NCI-H2227 (cell line): ENCODE measurements around the gene PCSK7.
"Not testable (repeated sequence)": the region's sequence is repeated elsewhere in the genome, so short reads cannot be mapped to it uniquely, and the experiment has no call there.

Experiments used
- DNase-seq: peaks from one replicate; lab custom pipeline; 2025; ENCODE audit not compliant: unreplicated experiment; lab: John Stamatoyannopoulos, UW

PCSK7 gene

GRCh38 chr11:117218133-117218915, 13.5 kb downstream of the PCSK7 start:
- DNase-seq = no peak

DNA sequence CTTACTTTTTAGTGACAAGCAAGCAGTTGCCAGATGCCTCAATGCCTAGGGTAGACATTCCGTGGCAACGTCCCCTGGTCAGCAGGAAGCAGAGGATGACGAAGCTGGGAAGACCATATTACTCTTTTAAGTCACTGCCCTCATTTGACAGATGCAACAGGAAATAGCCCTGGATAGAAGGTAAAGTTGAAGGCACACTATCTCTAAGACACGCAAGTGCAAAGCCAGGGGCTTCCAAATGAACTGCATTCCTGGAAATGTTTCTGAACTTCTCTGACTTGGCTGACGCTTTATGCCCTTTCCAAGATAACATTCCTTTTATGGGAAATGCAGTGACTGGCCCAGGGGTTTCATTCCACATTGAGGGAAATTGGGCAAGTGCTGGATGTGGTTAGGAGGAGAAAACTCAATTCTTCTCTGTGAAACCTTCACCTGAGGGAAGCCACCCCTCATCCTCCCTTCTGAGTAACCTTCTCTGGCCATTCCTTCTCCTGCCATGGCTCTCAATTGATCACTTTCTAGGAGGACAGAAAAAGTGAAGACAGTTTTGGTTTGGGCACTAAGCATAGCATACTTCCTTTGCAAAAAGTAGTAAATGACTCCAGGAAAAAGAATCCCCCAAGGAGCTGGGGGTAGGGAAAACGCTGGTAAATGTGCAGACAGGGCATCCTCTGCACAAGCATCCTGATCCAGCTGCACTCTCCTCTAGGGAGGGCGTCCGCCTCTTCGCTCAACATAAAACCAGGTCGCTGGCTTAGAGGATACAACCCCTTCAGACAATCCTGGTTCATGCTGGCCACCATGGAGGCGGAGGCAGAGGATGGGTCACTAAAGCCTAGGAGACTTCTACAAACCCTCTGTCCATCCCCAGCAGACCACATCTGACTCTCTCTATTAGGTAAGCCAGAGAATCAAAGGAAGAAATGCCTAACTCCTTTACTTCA, 14.5 kb downstream of the PCSK7 start:
- DNase-seq = no peak

DNA sequence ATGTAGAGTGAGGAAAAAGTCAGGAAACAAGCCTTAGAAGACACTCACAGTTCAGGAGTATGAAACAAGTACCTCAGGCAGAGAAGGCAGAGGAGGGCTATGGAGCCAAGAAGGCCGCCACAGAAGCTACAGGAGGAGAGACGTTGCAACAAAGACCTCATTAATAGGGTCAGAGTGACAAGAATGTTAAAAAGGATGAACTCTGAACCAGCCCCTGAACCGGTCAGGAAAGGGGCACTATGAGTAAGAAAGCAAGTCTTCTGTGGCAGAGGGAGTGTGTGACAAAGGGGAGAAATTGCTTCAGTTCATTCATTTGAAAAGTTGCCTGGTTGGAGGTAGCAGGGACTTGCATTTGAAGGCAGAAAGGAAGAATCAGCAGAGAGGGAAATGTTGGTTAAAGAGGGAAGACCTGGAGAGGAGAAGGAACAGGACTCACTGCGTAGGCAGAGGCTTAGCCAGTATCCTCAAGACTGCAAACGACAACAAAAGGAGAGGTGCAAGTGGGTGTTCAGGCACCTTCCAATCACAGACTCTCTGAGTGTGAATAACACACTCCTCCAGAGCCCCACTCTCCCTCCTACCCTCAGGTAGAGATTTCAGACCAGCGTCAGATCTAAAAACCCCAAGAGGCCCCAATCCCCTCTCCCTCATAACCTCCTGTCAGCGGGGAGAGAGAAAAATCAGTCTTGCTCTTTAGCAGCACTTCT, 17.3 kb downstream of the PCSK7 start:
- DNase-seq = no peak

DNA sequence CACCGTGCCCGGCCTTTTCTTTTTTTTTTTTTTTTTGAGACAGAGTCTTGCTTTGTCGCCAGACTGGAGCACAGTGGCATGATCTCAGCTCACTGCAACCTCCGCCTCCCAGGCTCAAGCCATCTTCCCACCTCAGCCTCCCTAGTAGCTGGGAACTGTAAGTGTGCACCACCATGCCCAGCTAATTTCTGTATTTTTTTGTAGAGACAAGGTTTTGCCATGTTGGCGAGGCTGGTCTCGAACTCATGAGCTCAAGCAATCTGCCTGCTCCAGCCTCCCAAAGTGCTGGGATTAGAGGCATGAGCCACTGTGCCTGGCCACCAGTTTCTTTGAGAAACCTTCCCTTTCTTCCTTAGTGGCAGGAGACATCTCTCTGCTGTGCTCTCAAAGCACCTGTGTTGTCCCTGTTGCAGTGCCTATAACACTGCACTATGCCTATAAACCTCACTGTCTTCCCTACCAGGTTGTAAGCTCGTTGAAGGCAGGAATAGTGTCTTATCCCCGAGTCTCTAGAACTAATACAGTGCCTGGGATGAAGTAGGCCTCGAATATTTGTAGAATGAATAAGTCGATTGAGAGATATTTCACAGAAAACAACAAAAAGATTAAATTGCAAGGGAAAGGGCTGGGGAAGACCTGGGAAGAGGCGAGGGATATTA, 19.0 kb downstream of the PCSK7 start:
- DNase-seq = no peak

DNA sequence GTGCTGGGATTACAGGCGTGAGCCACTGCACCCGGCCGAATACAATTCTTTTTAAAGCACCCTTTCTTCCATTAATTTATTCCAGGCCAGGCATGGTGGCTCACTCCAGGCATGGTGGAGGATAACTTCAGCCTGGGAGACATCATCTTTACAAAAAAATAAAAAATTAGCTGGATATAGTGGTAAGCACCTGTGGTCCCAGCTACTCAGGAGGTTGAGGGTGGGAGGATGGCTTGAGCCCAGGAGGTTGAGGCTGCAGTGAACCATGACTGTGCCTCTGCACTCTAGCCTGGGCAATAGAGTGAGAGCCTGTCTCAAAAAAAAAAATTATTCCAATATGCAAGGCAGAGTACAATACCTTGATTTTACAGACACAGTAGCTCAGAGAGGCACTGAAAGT, 21.3 kb downstream of the PCSK7 start:
- DNase-seq = no peak

GRCh38 chr11:117209351-117210125, 22.3 kb downstream of the PCSK7 start:
- not testable (repeated sequence) for DNase-seq

GRCh38 chr11:117208710-117209109, 23.2 kb downstream of the PCSK7 start:
- not testable (repeated sequence) for DNase-seq

DNA sequence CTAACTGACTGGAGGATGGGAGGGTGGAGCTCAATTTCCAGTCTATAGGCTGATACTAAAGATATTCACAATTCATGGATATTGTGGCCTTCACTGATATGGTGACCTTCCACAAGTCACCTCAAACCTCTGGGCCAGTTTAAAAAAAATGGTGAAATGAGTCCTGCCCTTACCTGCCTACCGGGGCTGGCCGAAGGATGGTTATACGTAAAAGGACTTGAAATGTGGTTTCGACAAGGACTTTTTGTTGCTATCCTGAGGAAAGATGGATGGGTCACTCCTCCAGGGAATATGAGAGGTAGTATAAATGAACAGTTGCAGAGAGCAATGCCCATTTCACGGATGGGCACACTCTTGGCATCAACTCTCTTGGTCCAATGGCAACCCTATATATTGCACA, 24.4 kb downstream of the PCSK7 start:
- DNase-seq = not testable (repeated sequence)

GRCh38 chr11:117206859-117207258, 25.0 kb downstream of the PCSK7 start:
- not testable (repeated sequence) for DNase-seq

DNA sequence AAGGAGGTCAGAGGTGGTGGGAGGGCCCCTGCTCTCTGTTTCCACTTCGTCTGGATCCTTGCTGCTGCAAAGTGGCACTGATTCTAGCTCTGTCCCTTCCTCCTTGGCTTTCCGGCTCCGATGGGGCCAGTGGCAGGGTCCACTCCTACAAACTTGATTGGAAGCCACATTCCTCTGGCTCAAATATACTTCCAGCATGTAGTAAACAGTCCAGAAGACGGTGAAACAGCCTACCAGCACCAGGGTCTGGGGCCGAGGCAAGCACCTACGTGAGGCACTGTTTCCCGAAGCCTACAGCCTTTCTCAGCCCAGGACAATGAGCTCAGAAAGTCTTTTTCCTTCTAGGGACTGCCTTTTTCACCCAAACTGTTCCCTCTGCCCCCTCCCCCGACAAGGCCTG, 25.8 kb downstream of the PCSK7 start:
- DNase-seq = not testable (repeated sequence)

GRCh38 chr11:117205211-117205818, 26.6 kb downstream of the PCSK7 start:
- no peak for DNase-seq

DNA sequence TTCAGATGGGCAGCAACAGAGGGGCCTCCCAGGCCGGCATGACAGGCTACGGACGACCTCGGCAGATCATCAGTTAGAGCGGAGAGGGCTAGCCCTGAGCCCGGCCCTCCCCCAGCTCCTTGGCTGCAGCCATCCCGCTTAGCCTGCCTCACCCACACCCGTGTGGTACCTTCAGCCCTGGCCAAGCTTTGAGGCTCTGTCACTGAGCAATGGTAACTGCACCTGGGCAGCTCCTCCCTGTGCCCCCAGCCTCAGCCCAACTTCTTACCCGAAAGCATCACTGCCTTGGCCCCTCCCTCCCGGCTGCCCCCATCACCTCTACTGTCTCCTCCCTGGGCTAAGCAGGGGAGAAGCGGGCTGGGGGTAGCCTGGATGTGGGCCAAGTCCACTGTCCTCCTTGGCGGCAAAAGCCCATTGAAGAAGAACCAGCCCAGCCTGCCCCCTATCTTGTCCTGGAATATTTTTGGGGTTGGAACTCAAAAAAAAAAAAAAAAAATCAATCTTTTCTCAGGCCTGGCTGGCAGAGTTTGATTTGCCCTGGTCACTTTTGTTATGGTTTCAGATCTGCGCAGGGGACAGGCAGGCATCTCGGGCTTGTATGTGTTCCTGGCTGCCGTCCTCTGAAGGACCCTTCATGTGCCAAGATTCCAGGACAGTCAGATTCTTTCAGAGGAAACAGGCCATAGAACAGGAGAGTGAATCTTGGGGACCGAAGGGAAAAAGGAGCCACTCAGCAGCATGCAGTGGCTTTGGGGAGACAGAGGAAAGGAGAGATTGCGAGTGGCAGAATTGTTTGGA, 27.4 kb downstream of the PCSK7 start:
- no peak for DNase-seq

DNA sequence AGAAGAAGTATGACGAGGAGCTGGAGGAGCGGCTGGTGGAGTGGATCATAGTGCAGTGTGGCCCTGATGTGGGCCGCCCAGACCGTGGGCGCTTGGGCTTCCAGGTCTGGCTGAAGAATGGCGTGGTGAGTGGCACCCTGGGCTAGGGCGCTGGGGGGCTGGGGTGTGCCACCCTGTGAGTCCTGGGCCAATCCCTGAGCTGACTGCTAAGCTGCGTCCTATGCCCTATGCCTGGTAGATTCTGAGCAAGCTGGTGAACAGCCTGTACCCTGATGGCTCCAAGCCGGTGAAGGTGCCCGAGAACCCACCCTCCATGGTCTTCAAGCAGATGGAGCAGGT, 28.8 kb downstream of the PCSK7 start:
- no peak for DNase-seq

GRCh38 chr11:117202386-117203068, 29.3 kb downstream of the PCSK7 start:
- DNase-seq = no peak

GRCh38 chr11:117201658-117202305, 30.1 kb downstream of the PCSK7 start:
- no peak for DNase-seq

DNA sequence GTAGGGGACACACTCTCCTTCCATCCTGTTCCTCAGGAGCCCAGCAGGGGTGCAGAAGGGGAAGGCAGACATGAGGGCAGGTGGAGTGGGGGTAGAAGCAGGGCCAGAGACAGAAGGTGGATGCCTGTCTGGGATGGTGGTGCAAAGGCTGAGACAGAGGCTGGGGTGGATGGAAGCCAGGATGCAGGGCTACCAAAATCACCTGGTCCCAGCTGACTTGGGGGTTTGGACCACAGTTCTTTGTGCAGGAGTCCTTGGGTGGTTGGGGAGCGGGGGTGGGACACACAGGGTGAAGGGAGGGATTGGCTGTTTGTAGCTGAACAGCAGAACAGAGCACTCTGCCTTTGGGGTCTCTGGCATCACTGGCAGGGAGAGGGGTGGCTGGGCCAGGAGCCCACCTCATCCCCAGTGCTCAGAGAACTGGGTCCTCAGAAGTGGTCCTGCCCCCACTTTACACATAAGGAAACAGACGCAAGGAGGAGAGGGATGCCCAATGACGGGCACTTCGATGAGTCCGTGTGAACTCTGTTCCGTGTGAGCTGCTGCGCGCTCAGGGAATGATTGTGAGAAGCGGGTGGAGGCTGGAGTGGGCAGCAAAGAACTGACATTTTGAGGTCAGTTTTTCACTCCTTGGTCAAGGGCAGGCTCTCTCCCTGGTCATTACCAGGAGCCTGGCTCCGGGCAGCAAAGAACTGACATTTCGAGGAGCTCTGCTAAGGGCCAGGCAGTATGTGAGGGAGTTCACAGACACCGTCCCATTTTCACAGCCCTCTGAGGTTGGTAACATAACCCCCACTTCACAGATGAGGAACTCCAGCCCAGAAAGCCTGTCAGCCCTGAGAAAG, 30.8 kb downstream of the PCSK7 start:
- DNase-seq = no peak
